Smooth muscle cell (in vitro differentiated cells): ENCODE measurements around the gene SIK3. TPM values are rescaled to one million over a fixed set of nuclear protein-coding genes. Genes with fewer than 3 reads are reported as not detected.

Experiments
- DNase-seq: peaks from one replicate; lab custom pipeline; 2025; ENCODE audit not compliant: unreplicated experiment; lab: John Stamatoyannopoulos, UW
- H2AFZ ChIP-seq: fragments of 200-600 bp; sonication (generic); 2 replicates; pipeline ENCODE4 v1.6.0; 2016; ENCODE audit warnings: antibody characterized with exemption, low read depth, mild to moderate bottlenecking
- H3F3A ChIP-seq: fragments of 200-600 bp; sonication (generic); 2 replicates; pipeline ENCODE4 v1.6.0; 2017; ENCODE audit warnings: antibody characterized with exemption, low read depth
- H3K27ac ChIP-seq: fragments of 200-600 bp; sonication (generic); 2 replicates; pipeline ENCODE4 v1.5.1; 2016; ENCODE audit warnings: low read depth, mild to moderate bottlenecking
- H3K27me3 ChIP-seq: fragments of 200-600 bp; sonication (generic); 2 replicates; pipeline ENCODE4 v1.6.1; 2016; ENCODE audit warnings: low read depth, mild to moderate bottlenecking
- H3K36me3 ChIP-seq: fragments of 200-600 bp; sonication (generic); 2 replicates; pipeline ENCODE4 v1.5.1; 2016; ENCODE audit warnings: low read depth
- H3K4me1 ChIP-seq: fragments of 200-600 bp; sonication (generic); 2 replicates; pipeline ENCODE4 v1.5.1; 2016; ENCODE audit warnings: low read depth
- H3K4me2 ChIP-seq: fragments of 200-600 bp; sonication (generic); 2 replicates; pipeline ENCODE4 v1.6.0; 2016; ENCODE audit warnings: mild to moderate bottlenecking
- H3K4me3 ChIP-seq: fragments of 200-600 bp; sonication (generic); 2 replicates; pipeline ENCODE4 v1.5.1; 2016; ENCODE audit warnings: mild to moderate bottlenecking
- H3K79me2 ChIP-seq: fragments of 200-600 bp; sonication (generic); 2 replicates; pipeline ENCODE4 v1.6.0; 2016; ENCODE audit warnings: low read depth, mild to moderate bottlenecking
- H3K9ac ChIP-seq: fragments of 200-600 bp; sonication (generic); 2 replicates; pipeline ENCODE4 v1.6.0; 2016; ENCODE audit warnings: low read depth
- H3K9me3 ChIP-seq: fragments of 200-600 bp; sonication (generic); replicated peaks from 2 replicates; pipeline ENCODE4 v1.5.1; 2016; ENCODE audit warnings: low read depth
- H4K20me1 ChIP-seq: fragments of 200-600 bp; sonication (generic); 2 replicates; pipeline ENCODE4 v1.6.0; 2016; ENCODE audit warnings: low read depth
- CTCF ChIP-seq: fragments of 200-600 bp; sonication (generic); IDR thresholded peaks from 2 replicates; pipeline ENCODE4 v1.5.1; 2017; ENCODE audit warnings: borderline replicate concordance, mild to moderate bottlenecking, antibody characterized with exemption; ENCODE audit not compliant: insufficient read depth, poor library complexity, severe bottlenecking
- WGBS: methylation state at CpG from one replicate; pipeline ENCODE4 v1.1.7; 2016; ENCODE audit warnings: low lambda C conversion rate; 5-methylcytosine and 5-hydroxymethylcytosine counted together
- polyA plus RNA-seq: library from polyadenylated mRNA; unstranded; fragments of >200 nt; fragmentation: Nextera tagmentation; extraction: Ambion mirVana; gene quantifications from 2 replicates; pipeline ENCODE4 v1.2.1, GENCODE V29; 2016
- total RNA-seq: library from RNA; depleted of rRNA; stranded (reverse); fragments of >200 nt; gene quantifications from 2 replicates; pipeline ENCODE4 v1.2.3, GENCODE V29; 2014

SIK3 gene
- total and polyA plus RNA-seq, 2 experiments from 2014 or later = 11.0 to 11.9 TPM

- H3K36me3 ChIP-seq = no peaks in the 10 kb centered on the region
- H4K20me1 ChIP-seq = peaks cover 100% of the 10 kb centered on the region
- peaks cover 87% of the 10 kb centered on the region for H3K79me2 ChIP-seq
- 90% methylated on average over 3 of the region's 3 CpGs for WGBS
- H3K27ac ChIP-seq = no peak overlapping the region
- no peaks in the 10 kb centered on the region for H3K27me3 ChIP-seq
- H2AFZ ChIP-seq = no peak overlapping the region
- no peaks in the 10 kb centered on the region for H3K9me3 ChIP-seq
- DNase-seq = no peak
- no peaks in the 10 kb centered on the region for H3F3A ChIP-seq
- no peak overlapping the region for H3K9ac ChIP-seq
- H3K4me3 ChIP-seq = no peak overlapping the region
- no peak overlapping the region for H3K4me2 ChIP-seq
- peaks cover 25% of the 10 kb centered on the region for H3K4me1 ChIP-seq
- no peak for TF ChIP-seq CTCF
Observed at GRCh38 chr11:117087446-117087845, 10.8 kb downstream of the SIK3 start.

- Histone ChIP-seq H3K4me1 (peaks cover 25% of the 10 kb centered on the region), H3K9me3 (no peaks in the 10 kb centered on the region), H3K79me2 (peaks cover 89% of the 10 kb centered on the region), H3K4me3 (no peak overlapping the region), H3F3A (no peaks in the 10 kb centered on the region), H3K4me2 (peak overlapping the region; percentile 60), H3K27me3 (no peaks in the 10 kb centered on the region), H3K9ac (no peak overlapping the region), H4K20me1 (peaks cover 100% of the 10 kb centered on the region), H3K27ac (peak overlapping the region; percentile 24), H2AFZ (no peak overlapping the region), H3K36me3 (no peaks in the 10 kb centered on the region)
- WGBS = 68% methylated on average over 4 of the region's 4 CpGs
- no peak for DNase-seq
- no peak for TF ChIP-seq CTCF
Observed at GRCh38 chr11:117084992-117085391, 13.2 kb downstream of the SIK3 start.

- Histone ChIP-seq H3K9ac (no peak overlapping the region), H2AFZ (no peak overlapping the region), H3K79me2 (peaks cover 88% of the 10 kb centered on the region), H3K4me2 (no peak overlapping the region), H3K4me3 (no peak overlapping the region), H4K20me1 (peaks cover 100% of the 10 kb centered on the region), H3F3A (no peaks in the 10 kb centered on the region), H3K4me1 (peaks cover 32% of the 10 kb centered on the region), H3K36me3 (no peaks in the 10 kb centered on the region), H3K27me3 (no peaks in the 10 kb centered on the region), H3K9me3 (no peaks in the 10 kb centered on the region), H3K27ac (no peak overlapping the region)
- 91% methylated on average over 5 of the region's 5 CpGs for WGBS
- DNase-seq = no peak
- TF ChIP-seq CTCF = no peak
Observed at GRCh38 chr11:117083011-117083935, 15.0 kb downstream of the SIK3 start.

GRCh38 chr11:117081908-117082307 is 16.3 kb downstream of the SIK3 start:
- Histone ChIP-seq H3F3A (no peaks in the 10 kb centered on the region), H3K27ac (no peak overlapping the region), H3K79me2 (peaks cover 92% of the 10 kb centered on the region), H3K36me3 (no peaks in the 10 kb centered on the region), H3K27me3 (no peaks in the 10 kb centered on the region), H3K9ac (no peak overlapping the region), H3K4me2 (no peak overlapping the region), H3K4me3 (no peak overlapping the region), H4K20me1 (peaks cover 100% of the 10 kb centered on the region), H3K9me3 (no peaks in the 10 kb centered on the region), H2AFZ (no peak overlapping the region), H3K4me1 (peaks cover 42% of the 10 kb centered on the region)
- no peak for DNase-seq
- 100% methylated on average over 1 of the region's 1 CpG for WGBS
- no peak for TF ChIP-seq CTCF
